H9 (cell line): ENCODE measurements around the gene ETV4. TPM values are rescaled to one million over a fixed set of nuclear protein-coding genes. Genes with fewer than 3 reads are reported as not detected.

Experiments
- DNase-seq: peaks from one replicate; pipeline ENCODE4 v3.0.0-alpha.2; 2017
- H2AFZ ChIP-seq: one replicate; pipeline ENCODE4 v1.6.1; 2013; ENCODE audit warnings: mild to moderate bottlenecking, low read length, control low read depth, moderate library complexity
- H2AK5ac ChIP-seq: 2 replicates; pipeline ENCODE4 v1.6.1; 2013; ENCODE audit warnings: low read length, control low read depth, mixed read lengths; ENCODE audit not compliant: insufficient read length
- H2BK120ac ChIP-seq: one replicate; pipeline ENCODE4 v1.6.1; 2013; ENCODE audit warnings: low read depth, mild to moderate bottlenecking, low read length, control low read depth, inconsistent platforms; ENCODE audit not compliant: poor library complexity, severe bottlenecking
- H2BK12ac ChIP-seq: 2 replicates; pipeline ENCODE4 v1.6.1; 2013; ENCODE audit warnings: low read length, control low read depth, mixed read lengths, low read depth; ENCODE audit not compliant: insufficient read length
- H2BK15ac ChIP-seq: 2 replicates; pipeline ENCODE4 v1.6.1; 2013; ENCODE audit warnings: low read depth, low read length, control low read depth
- H2BK20ac ChIP-seq: one replicate; pipeline ENCODE4 v1.6.1; 2013; ENCODE audit warnings: low read depth, mild to moderate bottlenecking, low read length, control low read depth, inconsistent platforms; ENCODE audit not compliant: poor library complexity, severe bottlenecking
- H2BK5ac ChIP-seq: 2 replicates; pipeline ENCODE4 v1.6.1; 2013; ENCODE audit warnings: low read length, control low read depth, mixed read lengths; ENCODE audit not compliant: insufficient read length
- H3K14ac ChIP-seq: 2 replicates; pipeline ENCODE4 v1.6.1; 2013; ENCODE audit warnings: low read length, control low read depth; ENCODE audit not compliant: insufficient read depth
- H3K18ac ChIP-seq: 2 replicates; pipeline ENCODE4 v1.6.1; 2013; ENCODE audit warnings: low read depth, mild to moderate bottlenecking, mixed read lengths, low read length, control low read depth; ENCODE audit not compliant: insufficient read length
- H3K23ac ChIP-seq: 2 replicates; pipeline ENCODE4 v1.6.1; 2013; ENCODE audit warnings: low read length, control low read depth, mixed read lengths, low read depth; ENCODE audit not compliant: insufficient read length
- H3K23me2 ChIP-seq: 2 replicates; pipeline ENCODE4 v1.6.1; 2013; ENCODE audit warnings: low read depth, mild to moderate bottlenecking, mixed read lengths, low read length, control low read depth; ENCODE audit not compliant: insufficient read length, poor library complexity, severe bottlenecking
- H3K27ac ChIP-seq: 2 replicates; pipeline ENCODE4 v1.5.1; 2013; ENCODE audit warnings: low read length, control low read depth, mixed read lengths, low read depth; ENCODE audit not compliant: insufficient read length
- H3K27me3 ChIP-seq: 2 replicates; pipeline ENCODE4 v1.6.1; 2013; ENCODE audit warnings: low read length, control low read depth, inconsistent platforms; ENCODE audit not compliant: insufficient read depth
- H3K4ac ChIP-seq: 2 replicates; pipeline ENCODE4 v1.6.1; 2013; ENCODE audit warnings: low read depth, mild to moderate bottlenecking, control low read depth, inconsistent platforms, low read length, moderate library complexity
- H3K4me1 ChIP-seq: 2 replicates; pipeline ENCODE4 v1.6.1; 2013; ENCODE audit warnings: low read length, control low read depth, inconsistent platforms; ENCODE audit not compliant: insufficient read depth
- H3K4me2 ChIP-seq: 2 replicates; pipeline ENCODE4 v1.6.1; 2013; ENCODE audit warnings: low read length, control low read depth, mixed read lengths; ENCODE audit not compliant: insufficient read length, insufficient read depth
- H3K56ac ChIP-seq: 2 replicates; pipeline ENCODE4 v1.6.1; 2013; ENCODE audit warnings: low read depth, mild to moderate bottlenecking, mixed read lengths, low read length, control low read depth; ENCODE audit not compliant: insufficient read length
- H3K79me1 ChIP-seq: 2 replicates; pipeline ENCODE4 v1.6.1; 2013; ENCODE audit warnings: low read depth, mild to moderate bottlenecking, moderate library complexity, low read length, control low read depth, inconsistent platforms; ENCODE audit not compliant: insufficient read depth, poor library complexity, severe bottlenecking
- H3K79me2 ChIP-seq: 2 replicates; pipeline ENCODE4 v1.6.1; 2013; ENCODE audit warnings: low read length, control low read depth, inconsistent platforms; ENCODE audit not compliant: insufficient read depth
- H3K9ac ChIP-seq: 2 replicates; pipeline ENCODE4 v1.6.1; 2013; ENCODE audit warnings: low read length, control low read depth, mixed read lengths; ENCODE audit not compliant: insufficient read length; ENCODE audit errors: extremely low read depth
- H3K9me3 ChIP-seq: one replicate; pipeline ENCODE4 v1.6.1; 2013; ENCODE audit warnings: low read depth, low read length, inconsistent platforms; ENCODE audit not compliant: control insufficient read depth
- H3T11ph ChIP-seq: one replicate; pipeline ENCODE4 v1.6.1; 2013; ENCODE audit warnings: mild to moderate bottlenecking, low read length, control low read depth, inconsistent platforms
- H4K20me1 ChIP-seq: one replicate; pipeline ENCODE4 v1.6.1; 2013; ENCODE audit not compliant: control insufficient read depth, insufficient read length, insufficient read depth
- H4K5ac ChIP-seq: 2 replicates; pipeline ENCODE4 v1.6.1; 2013; ENCODE audit warnings: low read depth, mild to moderate bottlenecking, mixed read lengths, low read length, control low read depth; ENCODE audit not compliant: insufficient read length
- H4K8ac ChIP-seq: replicated peaks from 2 replicates; pipeline ENCODE4 v1.6.1; 2013; ENCODE audit warnings: low read length, control low read depth, mixed read lengths, low read depth; ENCODE audit not compliant: insufficient read length
- H4K91ac ChIP-seq: 2 replicates; pipeline ENCODE4 v1.6.1; 2013; ENCODE audit warnings: low read depth, mild to moderate bottlenecking, moderate library complexity, mixed read lengths, low read length, control low read depth; ENCODE audit not compliant: insufficient read length
- H3K27ac Mint-ChIP-seq, 3 experiments: 2 replicates in 2 of 3; 3 replicates in 1 of 3; pipeline ENCODE4 v1.8.0; 2020 to 2021; ENCODE audit warnings: mixed read lengths in 3 of 3, mild to moderate bottlenecking in 1 of 3, moderate library complexity in 1 of 3
- H3K27me3 Mint-ChIP-seq: 2 replicates; pipeline ENCODE4 v1.8.0; 2021; ENCODE audit warnings: low read depth, mild to moderate bottlenecking, moderate library complexity, mixed read lengths
- H3K36me3 Mint-ChIP-seq, 3 experiments: 2 replicates in 2 of 3; 3 replicates in 1 of 3; pipeline ENCODE4 v1.8.0; 2020 to 2021; ENCODE audit warnings: low read depth in 3 of 3, mixed read lengths in 3 of 3; ENCODE audit not compliant: insufficient read depth in 1 of 3
- H3K4me1 Mint-ChIP-seq, 2 experiments: 2 replicates each; pipeline ENCODE4 v1.8.0; 2020; ENCODE audit warnings: mixed read lengths in 2 of 2
- H3K4me3 Mint-ChIP-seq, 2 experiments: 2 replicates in 1 of 2; 3 replicates in 1 of 2; pipeline ENCODE4 v1.8.0; 2020 to 2021; ENCODE audit warnings: mild to moderate bottlenecking in 2 of 2, mixed read lengths in 2 of 2, moderate library complexity in 1 of 2
- H3K9me3 Mint-ChIP-seq, 2 experiments: 2 replicates in 1 of 2; 3 replicates in 1 of 2; pipeline ENCODE4 v1.8.0; 2020; ENCODE audit warnings: mild to moderate bottlenecking in 2 of 2, mixed read lengths in 2 of 2, moderate library complexity in 1 of 2
- CTCF ChIP-seq: fragments of 200-600 bp; sonication (generic); conservative IDR thresholded peaks from 3 replicates; pipeline ENCODE4 v1.8.0; 2021; ENCODE audit warnings: antibody characterized with exemption, mild to moderate bottlenecking
- WGBS: extraction: QIAGEN DNeasy Blood & Tissue Kit; methylation state at CpG from one replicate; pipeline ENCODE4 v1.1.7; 2013; ENCODE audit warnings: missing lambda C conversion rate, low lambda C conversion rate, mixed read lengths; ENCODE audit not compliant: insufficient read length; ENCODE audit errors: extremely low coverage; 5-methylcytosine and 5-hydroxymethylcytosine counted together
- total RNA-seq: library from RNA; stranded (reverse); gene quantifications from 2 replicates; pipeline ENCODE4 v1.2.1, GENCODE V29; 2021

The ETV4 gene
- total RNA-seq, 1 experiment from 2014 or later = 74.4 TPM

- no peak overlapping the region for H3K27ac ChIP-seq
- H3K4ac ChIP-seq = no peak overlapping the region
- no peak overlapping the region for H4K5ac ChIP-seq
- no peak overlapping the region for H2BK12ac ChIP-seq
- H3K23ac ChIP-seq = no peak overlapping the region
- H2BK20ac ChIP-seq = no peak overlapping the region
- peaks cover 16% of the 10 kb centered on the region for H3K23me2 ChIP-seq
- no peaks in the 10 kb centered on the region; the same call in 1 of the 2 replicates for H3K79me2 ChIP-seq
- Mint-ChIP-seq H3K4me3 (no peak overlapping the region), H3K36me3 (peaks cover 0 to 3% (median 0%) of the 10 kb centered on the region in 3 experiments; a peak in 3 of 7 replicates), H3K27me3 (peaks cover 41% of the 10 kb centered on the region), H3K27ac (no peak overlapping the region), H3K9me3 (peaks cover 0 to 3% of the 10 kb centered on the region in 2 experiments; a peak in 3 of 5 replicates), H3K4me1 (peaks cover 45 to 48% of the 10 kb centered on the region in 2 experiments)
- H3K14ac ChIP-seq = no peak overlapping the region
- no peaks in the 10 kb centered on the region for H3K9me3 ChIP-seq
- no peak overlapping the region for H3K4me2 ChIP-seq
- no peak overlapping the region for H2BK15ac ChIP-seq
- TF ChIP-seq CTCF = no peak
- no peak overlapping the region for H2BK120ac ChIP-seq
- H4K20me1 ChIP-seq = no peaks in the 10 kb centered on the region
- H3K18ac ChIP-seq = no peak overlapping the region
- no peak for DNase-seq
- H3T11ph ChIP-seq = no peak overlapping the region
- no peak overlapping the region for H4K91ac ChIP-seq
- H4K8ac ChIP-seq = no peak overlapping the region
- no CpG with 5 or more reads among the region's 3 CpGs for WGBS
- no peaks in the 10 kb centered on the region for H3K79me1 ChIP-seq
- H3K9ac ChIP-seq = no peak overlapping the region
- no peak overlapping the region for H2BK5ac ChIP-seq
- H3K4me1 ChIP-seq = peaks cover 12% of the 10 kb centered on the region; the same call in 1 of the 2 replicates
- no peaks in the 10 kb centered on the region for H3K27me3 ChIP-seq
- H3K56ac ChIP-seq = no peak overlapping the region
- no peak overlapping the region for H2AFZ ChIP-seq
- no peak overlapping the region for H2AK5ac ChIP-seq
Measured at GRCh38 chr17:43548689-43549379, 2.7 kb upstream of the ETV4 start.
